SH-SY5Y (cell line): Measurements from ENCODE around the gene CCR3.

Source experiments
- GATA2 ChIP-seq: IDR thresholded peaks from 2 replicates; pipeline ENCODE4 v1.6.1; 2011; ENCODE audit warnings: mild to moderate bottlenecking, low read depth, low read length
- GATA3 ChIP-seq: IDR thresholded peaks from 2 replicates; pipeline ENCODE4 v1.6.1; 2011; ENCODE audit warnings: low read depth, mild to moderate bottlenecking, low read length, moderate library complexity

GRCh38 chr3:46293035-46293724, 50.9 kb downstream of the CCR3 start:
- no peak for TF ChIP-seq GATA3
- no peak for TF ChIP-seq GATA2
